ENCODE results near the gene PLEKHN1.
"Not testable (repeated sequence)": the region's sequence is repeated elsewhere in the genome, so short reads cannot be mapped to it uniquely, and the experiment has no call there.

PLEKHN1 gene

GRCh38 chr1:975365-975764 is 9.1 kb downstream of the PLEKHN1 start:
- H3K4me2 ChIP-seq (ENCODE audit: insufficient read depth, low read length): peak overlapping the region; percentile 90
- H3K4me3 ChIP-seq (ENCODE audit: low read depth in 1 of 2, low read length in 2 of 2): 0 out of 4 replicates have a peak overlapping the region, but pooled peaks of 1 of the 2 experiments have one; percentile 57
- peak overlapping the region; percentile 59; the same call in 1 of the 2 replicates for H3K9ac ChIP-seq (ENCODE audit: low read depth, low read length)

GRCh38 chr1:975896-976683 is 9.8 kb downstream of the PLEKHN1 start:
- Histone ChIP-seq H3K4me1 (ENCODE audit: insufficient read depth, low read length) (peaks cover 15% of the 10 kb centered on the region), H3K36me3 (ENCODE audit: insufficient read depth, low read length) (no peaks in the 10 kb centered on the region), H4K20me1 (ENCODE audit: insufficient read depth, low read length) (peaks cover 6% of the 10 kb centered on the region), H3K4me2 (ENCODE audit: insufficient read depth, low read length) (peak overlapping the region; percentile 90), H3K27me3 (ENCODE audit: insufficient read depth, low read length, poor library complexity) (peaks cover 9% of the 10 kb centered on the region), H3K9ac (ENCODE audit: low read depth, low read length) (peak overlapping the region; percentile 59), H3K9me3 (ENCODE audit: insufficient read depth, low read length, severe bottlenecking) (no peaks in the 10 kb centered on the region), H3K27ac (ENCODE audit: low read length) (peak overlapping the region; percentile 36; the same call in 1 of the 2 replicates), H3K4me3 (ENCODE audit: low read depth in 1 of 2, low read length in 2 of 2) (peak overlapping the region in 1 of 2 experiments; percentile 57; a peak in 2 of 4 replicates), H3K79me2 (ENCODE audit: insufficient read depth, low read length) (no peaks in the 10 kb centered on the region), H2AFZ (ENCODE audit: low read depth, low read length) (peak overlapping the region; percentile 78)
- peak; percentile 68 for DNase-seq
- peak; percentile 88 for ATAC-seq (ENCODE audit: insufficient read depth, low read depth)
- TF ChIP-seq EZH2 (IDR thresholded peaks at IDR 0.05; ENCODE audit: borderline replicate concordance, low read depth, low read length, severe bottlenecking) (peak; percentile 61), CTCF (IDR thresholded peaks at IDR 0.05; ENCODE audit: borderline replicate concordance, extremely low read depth, low read length, poor library complexity, severe bottlenecking) (peak; percentile 66)

More at GRCh38 chr1:975365-975764, 9.1 kb downstream of the PLEKHN1 start:
- Histone ChIP-seq H4K20me1 (ENCODE audit: insufficient read depth, low read length) (peaks cover 6% of the 10 kb centered on the region), H3K36me3 (ENCODE audit: insufficient read depth, low read length) (no peaks in the 10 kb centered on the region), H3K9me3 (ENCODE audit: insufficient read depth, low read length, severe bottlenecking) (no peaks in the 10 kb centered on the region), H3K4me1 (ENCODE audit: insufficient read depth, low read length) (peaks cover 15% of the 10 kb centered on the region), H3K27me3 (ENCODE audit: insufficient read depth, low read length, poor library complexity) (peaks cover 9% of the 10 kb centered on the region), H3K79me2 (ENCODE audit: insufficient read depth, low read length) (no peaks in the 10 kb centered on the region), H2AFZ (ENCODE audit: low read depth, low read length) (no peak overlapping the region), H3K27ac (ENCODE audit: low read length) (no peak overlapping the region)
- TF ChIP-seq EZH2 (IDR thresholded peaks at IDR 0.05; ENCODE audit: borderline replicate concordance, low read depth, low read length, severe bottlenecking) (no peak), CTCF (IDR thresholded peaks at IDR 0.05; ENCODE audit: borderline replicate concordance, extremely low read depth, low read length, poor library complexity, severe bottlenecking) (no peak)
- no peak for DNase-seq
- ATAC-seq (ENCODE audit: insufficient read depth, low read depth): no peak

DNA sequence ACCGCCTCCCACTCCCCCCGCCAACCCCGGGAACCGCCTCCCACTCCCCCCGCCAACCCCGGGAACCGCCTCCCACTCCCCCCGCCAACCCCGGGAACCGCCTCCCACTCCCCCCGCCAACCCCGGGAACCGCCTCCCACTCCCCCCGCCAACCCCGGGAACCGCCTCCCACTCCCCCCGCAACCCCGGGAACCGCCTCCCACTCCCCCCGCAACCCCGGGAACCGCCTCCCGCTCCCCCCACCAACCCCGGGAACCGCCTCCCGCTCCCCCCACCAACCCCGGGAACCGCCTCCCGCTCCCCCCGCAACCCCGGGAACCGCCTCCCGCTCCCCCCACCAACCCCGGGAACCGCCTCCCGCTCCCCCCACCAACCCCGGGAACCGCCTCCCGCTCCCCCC is 10.5 kb downstream of the PLEKHN1 start:
- not testable (repeated sequence) for H2AFZ ChIP-seq (ENCODE audit: low read depth, low read length); H3K27ac ChIP-seq (ENCODE audit: low read length); H4K20me1 ChIP-seq (ENCODE audit: insufficient read depth, low read length); H3K9ac ChIP-seq (ENCODE audit: low read depth, low read length); H3K36me3 ChIP-seq (ENCODE audit: insufficient read depth, low read length); DNase-seq; ATAC-seq (ENCODE audit: insufficient read depth, low read depth); H3K4me3 ChIP-seq (ENCODE audit: low read depth in 1 of 2, low read length in 2 of 2); H3K9me3 ChIP-seq (ENCODE audit: insufficient read depth, low read length, severe bottlenecking); H3K4me2 ChIP-seq (ENCODE audit: insufficient read depth, low read length); H3K27me3 ChIP-seq (ENCODE audit: insufficient read depth, low read length, poor library complexity); H3K79me2 ChIP-seq (ENCODE audit: insufficient read depth, low read length)
- peaks cover 15% of the 10 kb centered on the region for H3K4me1 ChIP-seq (ENCODE audit: insufficient read depth, low read length)

- H3K4me3 ChIP-seq (ENCODE audit: low read depth in 1 of 2, low read length in 2 of 2): no peak overlapping the region
- no peak overlapping the region for H2AFZ ChIP-seq (ENCODE audit: low read depth, low read length)
- no peaks in the 10 kb centered on the region for H3K79me2 ChIP-seq (ENCODE audit: insufficient read depth, low read length)
- peaks cover 9% of the 10 kb centered on the region for H3K27me3 ChIP-seq (ENCODE audit: insufficient read depth, low read length, poor library complexity)
- no peak for TF ChIP-seq CTCF (IDR thresholded peaks at IDR 0.05; ENCODE audit: borderline replicate concordance, extremely low read depth, low read length, poor library complexity, severe bottlenecking)
- no peak for TF ChIP-seq EZH2 (IDR thresholded peaks at IDR 0.05; ENCODE audit: borderline replicate concordance, low read depth, low read length, severe bottlenecking)
- no peaks in the 10 kb centered on the region for H3K9me3 ChIP-seq (ENCODE audit: insufficient read depth, low read length, severe bottlenecking)
- ATAC-seq (ENCODE audit: insufficient read depth, low read depth): no peak
- DNase-seq: no peak
- H3K4me2 ChIP-seq (ENCODE audit: insufficient read depth, low read length): no peak overlapping the region
- peaks cover 15% of the 10 kb centered on the region for H3K4me1 ChIP-seq (ENCODE audit: insufficient read depth, low read length)
- H3K27ac ChIP-seq (ENCODE audit: low read length): no peak overlapping the region
- no peak overlapping the region for H3K9ac ChIP-seq (ENCODE audit: low read depth, low read length)
- no peaks in the 10 kb centered on the region for H3K36me3 ChIP-seq (ENCODE audit: insufficient read depth, low read length)
- H4K20me1 ChIP-seq (ENCODE audit: insufficient read depth, low read length): peaks cover 6% of the 10 kb centered on the region
Measured at GRCh38 chr1:978069-978834, 12.0 kb downstream of the PLEKHN1 start.
